HG03565 (cell line): ENCODE data around the gene CARD9.
"Not testable (repeated sequence)": the region's sequence is repeated elsewhere in the genome, so short reads cannot be mapped to it uniquely, and the experiment has no call there.

ENCODE experiments used
- ATAC-seq: cut with Tn5 transposase; IDR thresholded peaks from one replicate; pipeline ENCODE4 v1.9.1; 2021; ENCODE audit warnings: mild to moderate bottlenecking, moderate library complexity; ENCODE audit not compliant: unreplicated experiment

The CARD9 gene

GRCh38 chr9:136373300-136374182 is at the start of gene CARD9:
Gene CARD9 (minus strand): TSS chr9:136373669. CDS start chr9:136372078, 1,591 bp downstream.
- ATAC-seq = no peak

- ATAC-seq = no peak
Measured at GRCh38 chr9:136422876-136423275, 49.4 kb upstream of the CARD9 start.

- ATAC-seq = no peak
Measured at GRCh38 chr9:136421791-136422190, 48.3 kb upstream of the CARD9 start.

- no peak for ATAC-seq
Measured at GRCh38 chr9:136419092-136419420, 45.6 kb upstream of the CARD9 start.

- no peak for ATAC-seq
Measured at GRCh38 chr9:136418182-136419091, 45.0 kb upstream of the CARD9 start.

- ATAC-seq = no peak
Measured at GRCh38 chr9:136416914-136417313, 43.4 kb upstream of the CARD9 start.

GRCh38 chr9:136416427-136416826 is 43.0 kb upstream of the CARD9 start:
- ATAC-seq = no peak

GRCh38 chr9:136412962-136413361 is 39.5 kb upstream of the CARD9 start:
- ATAC-seq = no peak

- ATAC-seq = no peak
Measured at GRCh38 chr9:136411378-136411777, 37.9 kb upstream of the CARD9 start.

- ATAC-seq = peak; percentile 77
Measured at GRCh38 chr9:136410500-136411287, 37.2 kb upstream of the CARD9 start, which contains the start of the genes ENTR1 and PMPCA. Gene ENTR1 (minus strand): TSS chr9:136410614. CDS start chr9:136410397, 217 bp downstream. Gene PMPCA (plus strand): TSS chr9:136410658. CDS start chr9:136410669, 11 bp downstream.

- peak; percentile 11 for ATAC-seq
Measured at GRCh38 chr9:136409557-136410455, 36.3 kb upstream of the CARD9 start.

- no peak for ATAC-seq
Measured at GRCh38 chr9:136407911-136408310, 34.4 kb upstream of the CARD9 start.

GRCh38 chr9:136407061-136407460 is 33.6 kb upstream of the CARD9 start:
- not testable (repeated sequence) for ATAC-seq

GRCh38 chr9:136405904-136406303 is 32.4 kb upstream of the CARD9 start:
- ATAC-seq = not testable (repeated sequence)

- no peak for ATAC-seq
Measured at GRCh38 chr9:136405481-136405880, 32.0 kb upstream of the CARD9 start.

GRCh38 chr9:136404801-136405136 is 31.3 kb upstream of the CARD9 start:
- no peak for ATAC-seq

GRCh38 chr9:136403915-136404800 is 30.7 kb upstream of the CARD9 start:
- no peak for ATAC-seq

GRCh38 chr9:136403538-136403914 is 30.1 kb upstream of the CARD9 start:
- ATAC-seq = no peak

- no peak for ATAC-seq
Measured at GRCh38 chr9:136402067-136402466, 28.6 kb upstream of the CARD9 start.
